Fibroblast of lung (primary cell): ENCODE results near the gene CDKN2A.

Experiments used
- CTCF ChIP-seq, 2 donors: IDR thresholded peaks in 1 of 2; conservative IDR thresholded peaks in 1 of 2; 1 replicate in 1 of 2; 2 replicates in 1 of 2; pipeline ENCODE4 v1.5.1; 2011 to 2012; ENCODE audit warnings: low read length in 2 of 2, control low read depth in 1 of 2, inconsistent platforms in 1 of 2, low read depth in 1 of 2, mild to moderate bottlenecking in 1 of 2
- EZH2 ChIP-seq: IDR thresholded peaks from 2 replicates; pipeline ENCODE4 v1.5.1; 2012; ENCODE audit warnings: low read length, control low read depth, mild to moderate bottlenecking; ENCODE audit errors: missing control alignments

GRCh38 chr9:22008717-22009505 is 14.7 kb upstream of the CDKN2A start, which contains the start of gene CDKN2B:
- TF ChIP-seq CTCF (conservative IDR thresholded peaks at IDR 0.05 in 1 of 2, IDR thresholded peaks at IDR 0.05 in 1 of 2; ENCODE audit: low read depth in 1 of 2, low read length in 2 of 2) = peak; percentile 50 to 93
- TF ChIP-seq EZH2 = no peak
